K562 (cell line): ENCODE measurements around the gene JPH2. TPM values are rescaled to one million over a fixed set of nuclear protein-coding genes. Genes with fewer than 3 reads are reported as not detected.

Experiments
- ATAC-seq: fragments of 200-7000 bp; cut with Tn5 transposase; 3 replicates; pipeline ENCODE4 v1.9.1; 2020; ENCODE audit warnings: moderate library complexity
- BruUV-seq: library from RNA; stranded (reverse); fragments of 400-500 nt; replicated peaks from 2 replicates; lab custom pipeline; 2021; lab: Mats Ljungman, UMichigan
- CTCF ChIA-PET: fragments of 300-600 bp; formaldehyde crosslinking; extraction: SDS; loops from one replicate; lab custom pipeline; 2021; ENCODE audit warnings: low intra/inter-chr PET ratio; lab: Yijun Ruan, JAX
- POLR2A ChIA-PET: fragments of 300-600, 350-650 bp; sonication (Branson Sonifier 250); formaldehyde crosslinking; extraction: SDS; loops from one replicate; lab custom pipeline; 2021; ENCODE audit warnings: antibody characterized with exemption, inconsistent platforms; lab: Yijun Ruan, JAX
- DNase-seq, 4 experiments: peaks; one replicate each; pipeline versions ENCODE4 v3.0.0 to v3.0.0-alpha.2; 2011 to 2018; ENCODE audit warnings: low spot score in 3 of 4, mixed read lengths in 3 of 4; ENCODE audit errors: extremely low read depth in 1 of 4
- FAIRE-seq: peaks from 2 replicates; lab custom pipeline; 2011; peaks lifted over from hg19 to GRCh38; lab: Jason Lieb, UNC
- H2AFZ ChIP-seq: 2 replicates; pipeline ENCODE4 v1.6.0; 2011; ENCODE audit warnings: low read depth, low read length, control low read depth, inconsistent platforms
- H3K27ac ChIP-seq: fragments of 200-600 bp; 3 replicates; pipeline ENCODE4 v1.8.0; 2011; ENCODE audit warnings: low read depth, mild to moderate bottlenecking, control low read depth, inconsistent platforms, low read length, moderate library complexity, mixed read lengths; ENCODE audit errors: extremely low read depth
- H3K27me3 ChIP-seq, 2 experiments: fragments of 300-600 bp in 1 of 2; 2 replicates in 1 of 2; 3 replicates in 1 of 2; pipeline versions ENCODE4 v1.6.0 to v1.8.0; 2011; ENCODE audit warnings: inconsistent platforms in 2 of 2, low read length in 2 of 2, mild to moderate bottlenecking in 1 of 2, mixed read lengths in 1 of 2, moderate library complexity in 1 of 2; ENCODE audit not compliant: control insufficient read depth in 2 of 2, insufficient read depth in 2 of 2
- H3K36me3 ChIP-seq: fragments of 300-600 bp; 3 replicates; pipeline ENCODE4 v1.8.0; 2011; ENCODE audit warnings: mild to moderate bottlenecking, low read length, inconsistent platforms; ENCODE audit not compliant: control insufficient read depth, insufficient read depth
- H3K4me1 ChIP-seq, 2 experiments: fragments of 200-600 bp in 1 of 2; replicated peaks in 1 of 2; 2 replicates in 1 of 2; 3 replicates in 1 of 2; pipeline versions ENCODE4 v1.5.1 to v1.8.0; 2011; ENCODE audit warnings: inconsistent platforms in 2 of 2, low read length in 2 of 2, mild to moderate bottlenecking in 1 of 2, mixed read lengths in 1 of 2, moderate library complexity in 1 of 2; ENCODE audit not compliant: control insufficient read depth in 2 of 2, insufficient read depth in 2 of 2
- H3K4me2 ChIP-seq: 2 replicates; pipeline ENCODE4 v1.6.1; 2011; ENCODE audit warnings: low read length, control low read depth, inconsistent platforms, mixed read lengths; ENCODE audit not compliant: insufficient read depth
- H3K4me3 ChIP-seq: fragments of 200-600 bp; sonication (generic), shearing (Covaris generic); 2 replicates; pipeline ENCODE4 v1.5.1; 2016; ENCODE audit warnings: control low read depth, inconsistent platforms
- H3K79me2 ChIP-seq: fragments of 200-600 bp; 3 replicates; pipeline ENCODE4 v1.8.0; 2011; ENCODE audit warnings: low read length, inconsistent platforms; ENCODE audit not compliant: control insufficient read depth, insufficient read depth
- H3K9ac ChIP-seq, 2 experiments: 2 replicates each; pipeline versions ENCODE4 v1.6.0 to v1.6.1; 2011; ENCODE audit warnings: low read depth in 2 of 2, low read length in 2 of 2, control low read depth in 1 of 2, inconsistent platforms in 1 of 2, mild to moderate bottlenecking in 1 of 2, mixed read lengths in 1 of 2; ENCODE audit not compliant: insufficient read depth in 1 of 2
- H3K9me1 ChIP-seq: one replicate; pipeline ENCODE4 v1.6.0; 2011; ENCODE audit warnings: inconsistent platforms, mild to moderate bottlenecking, low read length, moderate library complexity; ENCODE audit not compliant: control insufficient read depth, insufficient read depth
- H3K9me3 ChIP-seq: replicated peaks from 2 replicates; pipeline ENCODE4 v1.5.1; 2011; ENCODE audit warnings: low read depth, low read length, inconsistent platforms; ENCODE audit not compliant: control insufficient read depth, insufficient read depth
- H4K20me1 ChIP-seq: replicated peaks from 2 replicates; pipeline ENCODE4 v1.6.1; 2011; ENCODE audit warnings: low read length, inconsistent platforms, mixed read lengths; ENCODE audit not compliant: control insufficient read depth, insufficient read depth
- ARID3B ChIP-seq: fragments of 250-450 bp; sonication (Bioruptor Pico); IDR thresholded peaks from 2 replicates; pipeline ENCODE4 v1.4.0; 2020; ENCODE audit warnings: borderline replicate concordance
- HCFC1 ChIP-seq: IDR thresholded peaks from 2 replicates; pipeline ENCODE4 v1.6.1; 2012; ENCODE audit warnings: low read depth, low read length, improper control_type of control experiment
- HOXB6 ChIP-seq: fragments of 250-450 bp; sonication (Bioruptor Pico); IDR thresholded peaks from 2 replicates; pipeline ENCODE4 v1.5.1; 2022; ENCODE audit warnings: mild to moderate bottlenecking, borderline replicate concordance
- MBD1 ChIP-seq: fragments of 250-450 bp; sonication (Bioruptor Pico); IDR thresholded peaks from 2 replicates; pipeline ENCODE4 v1.8.0; 2022; ENCODE audit warnings: inconsistent platforms
- POLR2H ChIP-seq: IDR thresholded peaks from 2 replicates; pipeline ENCODE4 v1.6.1; 2016; ENCODE audit warnings: missing genetic modification characterization, low read depth, mild to moderate bottlenecking, control low read depth, missing compliant biosample characterization, moderate library complexity
- USF2 ChIP-seq: sonication (generic); formaldehyde crosslinking; IDR thresholded peaks from 2 replicates; pipeline ENCODE4 v1.5.0; 2020; ENCODE audit warnings: missing genetic modification reagents
- WGBS: fragments of 100-300 bp; shearing (Covaris generic); methylation state at CpG from one replicate; pipeline ENCODE4 v1.1.6; 2016; ENCODE audit warnings: low coverage, mixed read lengths; ENCODE audit not compliant: insufficient coverage; ENCODE audit errors: missing lambda C conversion rate; 5-methylcytosine and 5-hydroxymethylcytosine counted together
- in situ Hi-C: fragments of 300-500 bp; cut with MboI; formaldehyde crosslinking; loops from 4 replicates; pipeline ENCODE4 v1.15.0; 2018; ENCODE audit warnings: inconsistent platforms, mixed read lengths
- intact Hi-C: fragments of 100-400 bp; cut with micrococcal nuclease; formaldehyde crosslinking; loops from 2 replicates; pipeline ENCODE4 v1.14.2; 2022
- polyA plus RNA-seq, 8 experiments: library from polyadenylated mRNA; depleted of rRNA in 4 of 8; stranded (reverse) in 5 of 8; unstranded in 3 of 8; fragments of >200 nt; fragmentation: Nextera tagmentation in 2 of 8; fragmentation: Illumina TruSeq in 1 of 8; extraction: Ambion mirVana in 2 of 8; extraction: Trizol in 1 of 8; gene quantifications; 2 replicates each; pipeline versions ENCODE4 v1.2.1 to v1.2.3, GENCODE V29; 2011 to 2014; ENCODE audit warnings: inconsistent platforms in 1 of 8, missing spikeins in 1 of 8
- total RNA-seq, 7 experiments: library from RNA; depleted of rRNA in 6 of 7; stranded (reverse); fragments of >200 nt in 6 of 7; fragmentation: Illumina TruSeq in 2 of 7; extraction: Trizol in 2 of 7; gene quantifications; 2 replicates each; pipeline versions ENCODE4 v1.2.1 to v1.2.3, GENCODE V29; 2011 to 2021; ENCODE audit warnings: low replicate concordance in 1 of 7
- TF ChIP-seq, protein P1 (sequence below): fragments of 450-650 bp; IDR thresholded peaks from 2 replicates; pipeline ENCODE4 v1.7.0; 2016; ENCODE audit warnings: borderline replicate concordance
- TF ChIP-seq, protein P2 (sequence below): fragments of 450-650 bp; IDR thresholded peaks from 2 replicates; pipeline ENCODE4 v1.6.1; 2018; ENCODE audit warnings: mild to moderate bottlenecking, low read depth; ENCODE audit not compliant: partially characterized antibody

Gene JPH2
- total and polyA plus RNA-seq, 9 of the 15 experiments (the other 6 are each of a cell fraction or from before 2014, with no cell fraction given): not detected

- TF ChIP-seq MBD1 (CRISPR knock-in tag): no peak
- no peak for TF ChIP-seq POLR2H (tag)
Measured at GRCh38 chr20:44120676-44121425, 66.1 kb downstream of the JPH2 start (continued).

DNA sequence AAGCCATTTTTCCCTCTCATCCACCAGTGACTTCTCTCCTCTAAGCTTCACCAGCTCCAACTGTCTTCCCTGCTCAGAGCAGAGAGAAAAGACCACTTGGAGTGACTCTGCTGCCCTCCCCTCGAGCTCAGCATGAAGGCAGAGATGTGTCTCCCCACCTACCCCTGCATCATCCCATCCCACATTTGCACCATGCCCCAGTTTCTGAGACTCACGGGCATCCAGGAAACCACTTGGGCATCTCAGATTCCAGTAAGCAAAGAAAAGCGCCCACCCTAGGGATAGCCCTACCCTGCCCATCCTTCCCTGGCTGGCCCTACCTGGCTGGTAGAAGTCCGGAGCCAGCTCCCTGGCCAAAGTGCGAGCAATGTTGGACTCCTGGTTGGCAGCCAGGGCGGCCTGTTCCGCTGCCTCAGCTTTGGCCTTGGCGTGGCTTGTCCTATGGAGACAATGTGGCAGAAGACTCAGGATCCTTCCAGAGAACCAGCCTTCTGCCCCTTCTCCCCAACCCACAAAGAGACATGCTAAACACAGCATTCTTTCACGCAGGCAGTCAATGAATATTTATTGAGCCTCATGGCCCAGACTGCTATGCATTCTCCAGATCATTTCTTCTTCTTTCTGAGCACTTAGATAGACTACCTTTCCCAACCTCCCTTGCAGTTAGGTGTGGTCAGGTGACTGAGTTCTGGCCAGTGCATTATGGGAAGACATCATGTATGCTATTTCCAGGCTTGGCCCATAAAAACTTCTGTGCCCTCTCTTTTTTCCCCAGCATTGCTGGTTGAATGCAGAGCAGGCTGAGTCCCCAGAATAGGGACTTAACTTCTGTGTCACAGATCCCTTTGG is 68.6 kb downstream of the JPH2 start:
- 0 out of 4 replicates have a peak overlapping the region, but pooled peaks of 1 of the 2 experiments have one; percentile 17 for H3K9ac ChIP-seq
- peaks cover 13% of the 10 kb centered on the region for H4K20me1 ChIP-seq
- no TSS peak for BruUV-seq
- H3K36me3 ChIP-seq: no peaks in the 10 kb centered on the region
- in situ Hi-C loops: loop anchor here (5.0 kb wide), 2 partner anchors 69 to 264 kb away; partner anchors contain the start of gene JPH2
- H3K4me2 ChIP-seq: no peak overlapping the region
- FAIRE-seq (no peak), DNase-seq (no peak), ATAC-seq (no peak; the same call in 2 of the 3 replicates)
- peaks cover 0 to 9% of the 10 kb centered on the region in 2 experiments; a peak in 2 of 5 replicates for H3K4me1 ChIP-seq
- 3% methylated on average over 9 of the region's 9 CpGs for WGBS
- H3K79me2 ChIP-seq: no peaks in the 10 kb centered on the region
- intact Hi-C loops: loop anchor here (10.0 kb wide), 1 partner anchor 346 kb away; no protein-coding TSS in a partner anchor
- ChIA-PET POLR2A (interaction anchor here (1.0 kb wide), 1 partner anchor 17 kb away, joined by 3 read pairs; no protein-coding TSS in a partner anchor), CTCF (interaction anchor here (0.7 to 3.1 kb wide), 2 partner anchors 72 to 608 kb away, joined by 3 to 38 read pairs; no protein-coding TSS in a partner anchor)
- no peaks in the 10 kb centered on the region for H3K9me3 ChIP-seq
- H2AFZ ChIP-seq: no peak overlapping the region
- H3K9me1 ChIP-seq: no peaks in the 10 kb centered on the region
- H3K27me3 ChIP-seq: peaks cover 22 to 48% of the 10 kb centered on the region in 2 experiments
- no peak overlapping the region for H3K27ac ChIP-seq
- no peak overlapping the region for H3K4me3 ChIP-seq
- TF ChIP-seq HCFC1 (peak; percentile 73), USF2 (CRISPR knock-in tag) (peak; percentile 87), ARID3B (no peak), HOXB6 (no peak)
- TF ChIP-seq, protein P1, sequence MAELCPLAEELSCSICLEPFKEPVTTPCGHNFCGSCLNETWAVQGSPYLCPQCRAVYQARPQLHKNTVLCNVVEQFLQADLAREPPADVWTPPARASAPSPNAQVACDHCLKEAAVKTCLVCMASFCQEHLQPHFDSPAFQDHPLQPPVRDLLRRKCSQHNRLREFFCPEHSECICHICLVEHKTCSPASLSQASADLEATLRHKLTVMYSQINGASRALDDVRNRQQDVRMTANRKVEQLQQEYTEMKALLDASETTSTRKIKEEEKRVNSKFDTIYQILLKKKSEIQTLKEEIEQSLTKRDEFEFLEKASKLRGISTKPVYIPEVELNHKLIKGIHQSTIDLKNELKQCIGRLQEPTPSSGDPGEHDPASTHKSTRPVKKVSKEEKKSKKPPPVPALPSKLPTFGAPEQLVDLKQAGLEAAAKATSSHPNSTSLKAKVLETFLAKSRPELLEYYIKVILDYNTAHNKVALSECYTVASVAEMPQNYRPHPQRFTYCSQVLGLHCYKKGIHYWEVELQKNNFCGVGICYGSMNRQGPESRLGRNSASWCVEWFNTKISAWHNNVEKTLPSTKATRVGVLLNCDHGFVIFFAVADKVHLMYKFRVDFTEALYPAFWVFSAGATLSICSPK: no peak
- TF ChIP-seq, protein P2, sequence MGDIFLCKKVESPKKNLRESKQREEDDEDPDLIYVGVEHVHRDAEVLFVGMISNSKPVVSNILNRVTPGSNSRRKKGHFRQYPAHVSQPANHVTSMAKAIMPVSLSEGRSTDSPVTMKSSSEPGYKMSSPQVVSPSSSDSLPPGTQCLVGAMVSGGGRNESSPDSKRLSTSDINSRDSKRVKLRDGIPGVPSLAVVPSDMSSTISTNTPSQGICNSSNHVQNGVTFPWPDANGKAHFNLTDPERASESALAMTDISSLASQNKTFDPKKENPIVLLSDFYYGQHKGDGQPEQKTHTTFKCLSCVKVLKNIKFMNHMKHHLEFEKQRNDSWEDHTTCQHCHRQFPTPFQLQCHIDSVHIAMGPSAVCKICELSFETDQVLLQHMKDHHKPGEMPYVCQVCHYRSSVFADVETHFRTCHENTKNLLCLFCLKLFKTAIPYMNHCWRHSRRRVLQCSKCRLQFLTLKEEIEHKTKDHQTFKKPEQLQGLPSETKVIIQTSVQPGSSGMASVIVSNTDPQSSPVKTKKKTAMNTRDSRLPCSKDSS: no peak
